NCI-H446 (cell line): ENCODE measurements around the gene TMEM30B.

Source experiments
- DNase-seq, 2 experiments: peaks; one replicate each; lab custom pipeline; 2025; lab: John Stamatoyannopoulos, UW

Gene TMEM30B

DNA sequence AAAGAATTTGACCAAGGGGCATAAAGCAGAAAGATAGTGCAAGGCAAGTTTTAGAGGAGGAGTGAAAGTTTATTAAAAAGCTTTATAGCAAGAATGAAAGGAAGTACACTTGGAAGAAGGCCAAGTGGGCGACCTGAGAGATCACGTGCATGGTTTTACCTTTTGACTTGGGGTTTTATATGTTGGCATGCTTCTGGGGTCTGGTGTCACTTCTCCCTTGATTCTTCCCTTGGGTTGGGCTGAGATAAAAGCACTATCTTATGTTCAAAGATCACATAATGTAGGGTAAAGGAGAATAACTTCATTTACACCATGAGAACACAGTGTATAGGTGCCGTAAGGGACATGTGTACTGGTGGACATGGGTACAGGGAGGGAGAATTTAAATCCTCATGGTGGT lies 17.7 kb upstream of the TMEM30B start:
- DNase-seq, result no peak

DNA sequence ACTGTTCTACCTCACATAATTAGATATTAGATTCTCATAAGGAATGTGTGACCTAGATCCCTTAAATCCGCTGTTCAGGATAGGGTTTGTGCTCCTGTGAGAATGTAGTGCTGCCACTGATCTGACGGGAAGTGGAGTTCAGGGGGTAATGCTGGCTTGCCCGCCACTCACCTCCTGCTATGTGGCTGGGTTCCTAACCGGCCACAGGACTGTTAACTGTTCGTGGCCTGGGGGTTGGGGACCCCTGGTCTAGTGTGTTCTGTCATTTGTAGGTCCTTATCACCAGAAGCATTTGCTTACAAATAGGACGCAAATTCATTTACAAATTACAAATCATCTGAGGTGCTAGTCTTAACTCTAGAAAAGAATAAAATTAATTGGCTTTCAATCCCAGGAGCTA lies 16.4 kb upstream of the TMEM30B start:
- DNase-seq, result no peak

DNA sequence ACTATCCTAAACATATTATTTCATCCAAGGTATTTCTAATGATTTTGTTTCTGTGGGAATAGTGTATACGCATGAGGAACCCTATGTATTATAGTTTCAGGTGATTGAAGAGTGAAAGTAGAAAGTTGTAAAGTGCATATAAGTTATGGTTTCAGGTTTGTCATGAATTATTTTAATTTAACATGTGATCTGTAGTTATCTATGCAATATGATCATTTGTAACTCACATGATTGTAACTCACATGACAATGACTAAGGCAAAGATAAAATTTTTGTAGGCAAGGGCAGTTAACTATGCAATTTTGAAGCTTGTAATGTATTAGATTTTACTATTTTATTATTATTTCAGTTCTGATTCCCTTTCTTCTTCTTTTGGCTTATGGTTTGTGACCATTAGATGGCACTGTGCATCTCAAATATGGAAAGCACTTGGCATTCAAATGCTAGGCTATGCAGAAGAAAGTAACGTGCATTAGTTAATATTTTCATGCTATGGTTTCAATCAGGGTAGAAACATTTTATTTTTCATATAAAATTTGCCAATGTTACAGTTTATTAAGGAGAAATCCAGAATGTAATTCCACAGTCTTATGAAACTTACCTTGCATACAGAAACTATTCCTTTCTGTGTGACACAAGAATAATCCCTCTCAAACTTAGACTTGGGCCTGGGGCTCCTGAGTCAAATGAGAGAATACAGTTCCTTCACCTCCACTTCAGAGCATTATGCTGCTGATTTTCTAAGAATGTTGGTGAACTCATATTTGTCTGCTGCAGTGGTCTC lies 15.8 kb upstream of the TMEM30B start:
- peak; percentile 5 to 48 for DNase-seq

DNA sequence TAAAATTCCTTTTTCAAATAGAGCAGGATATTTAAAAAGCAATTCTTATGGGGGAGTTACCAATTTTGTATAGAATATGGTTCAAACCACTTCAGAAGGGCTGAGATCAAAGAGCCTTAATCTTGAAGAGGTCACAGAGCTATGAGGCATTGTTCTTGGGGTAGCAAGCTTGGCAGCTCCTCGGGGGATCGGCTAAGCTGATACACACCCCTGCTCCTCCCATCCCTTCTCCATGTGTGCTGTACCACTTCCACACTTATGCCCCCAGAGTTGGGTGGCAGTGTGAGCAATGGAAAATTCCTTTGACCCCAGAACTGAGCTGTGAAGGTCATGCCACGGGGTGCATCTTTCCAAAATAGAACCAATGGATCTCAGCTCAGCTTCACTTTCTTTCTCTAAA lies 15.0 kb upstream of the TMEM30B start:
- DNase-seq, result no peak

DNA sequence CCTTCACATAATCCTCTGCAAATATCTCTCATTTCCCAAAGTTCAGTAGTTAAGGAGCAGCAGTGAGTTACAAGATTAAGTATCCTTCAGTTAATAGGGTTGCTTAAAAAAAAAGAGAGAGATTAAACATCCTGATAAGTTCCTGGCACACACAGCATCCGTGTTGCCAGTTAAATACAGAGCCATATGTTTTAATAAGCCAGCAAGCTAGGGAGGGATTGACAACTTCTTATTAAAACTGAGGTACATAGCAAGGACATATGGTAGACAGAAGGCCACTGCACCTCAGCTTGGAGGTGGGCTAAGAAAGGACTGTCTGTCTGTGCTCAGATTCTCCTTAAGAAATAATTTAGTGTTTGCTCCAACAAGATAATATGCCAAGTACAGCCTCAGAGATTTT lies 9.6 kb upstream of the TMEM30B start:
- DNase-seq, result no peak

DNA sequence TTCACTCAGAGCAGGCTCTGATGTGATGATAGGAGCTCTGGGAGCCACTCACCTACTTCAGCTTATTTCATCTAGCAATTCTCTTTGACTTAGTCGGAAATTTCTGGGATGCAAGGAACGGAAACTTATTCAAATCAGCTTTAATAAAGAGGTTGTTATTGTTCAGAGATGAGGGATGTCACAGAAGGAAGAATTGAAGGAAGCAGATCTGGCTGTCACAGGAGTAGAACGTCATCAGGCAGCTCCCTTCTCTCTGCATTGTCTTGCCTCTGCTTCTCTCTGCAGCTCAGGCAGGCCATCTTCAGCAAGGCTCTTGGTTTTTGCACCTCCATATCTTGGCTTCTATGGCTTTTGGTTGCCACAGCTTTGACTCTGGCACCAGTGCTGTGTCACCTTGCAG lies 7.6 kb upstream of the TMEM30B start:
- DNase-seq, result no peak

DNA sequence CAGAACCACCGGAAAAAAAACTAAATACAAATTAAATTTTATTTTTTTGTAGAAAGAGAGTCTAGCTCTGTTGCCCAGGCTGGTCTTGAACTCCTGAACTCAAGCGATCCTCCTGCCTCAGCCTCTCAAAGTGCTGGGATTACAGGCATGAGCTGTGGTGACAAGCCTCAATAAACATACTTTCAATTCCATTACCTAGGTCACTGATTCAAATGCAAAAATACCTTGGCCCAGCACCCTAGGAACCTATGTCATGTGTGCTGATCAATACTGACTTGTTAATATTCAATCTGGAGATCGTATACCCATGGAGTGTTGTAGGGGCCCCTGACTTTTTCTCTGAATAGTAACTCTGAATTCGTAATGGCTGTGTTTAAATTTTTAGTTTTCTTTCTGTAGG lies 7.1 kb upstream of the TMEM30B start:
- DNase-seq, result no peak

DNA sequence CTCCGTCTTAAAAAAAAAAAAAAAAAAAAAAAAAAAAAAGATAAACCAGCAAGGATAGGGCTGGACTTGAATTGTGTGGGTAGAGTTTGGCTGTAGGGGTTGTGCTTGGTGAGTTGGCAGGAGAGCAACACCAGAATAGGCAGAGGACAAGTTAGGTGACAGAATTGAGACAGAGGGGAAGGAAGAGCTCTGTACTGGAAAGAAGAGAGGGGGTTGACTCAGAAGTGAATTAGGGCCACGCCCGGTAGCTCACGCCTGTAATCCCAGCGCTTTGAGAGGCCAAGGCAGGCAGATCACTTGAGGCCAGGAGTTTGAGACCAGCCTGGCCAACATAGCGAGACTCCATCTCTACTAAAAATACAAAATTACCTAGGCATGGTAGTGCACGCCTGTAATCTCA lies 6.1 kb upstream of the TMEM30B start:
- DNase-seq, result no peak

DNA sequence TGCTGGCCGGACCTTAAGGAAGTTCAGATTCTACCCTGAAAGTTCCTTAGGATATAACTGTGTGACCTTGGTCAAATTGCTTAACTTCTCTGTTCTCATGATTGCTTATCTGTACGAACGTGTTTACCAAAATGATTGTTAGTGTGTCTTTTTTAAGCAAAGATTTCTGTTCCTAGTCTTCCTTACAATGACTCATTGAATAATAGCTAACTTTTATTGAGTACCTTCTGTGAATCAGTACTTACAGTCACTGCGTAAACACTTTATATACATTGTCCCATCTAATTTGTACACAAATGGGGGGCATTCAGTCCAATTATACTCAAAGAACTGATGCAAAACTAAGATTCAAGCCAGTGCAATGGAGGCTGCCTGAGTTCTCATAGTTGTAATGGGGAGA lies 4.2 kb upstream of the TMEM30B start:
- no peak for DNase-seq

DNA sequence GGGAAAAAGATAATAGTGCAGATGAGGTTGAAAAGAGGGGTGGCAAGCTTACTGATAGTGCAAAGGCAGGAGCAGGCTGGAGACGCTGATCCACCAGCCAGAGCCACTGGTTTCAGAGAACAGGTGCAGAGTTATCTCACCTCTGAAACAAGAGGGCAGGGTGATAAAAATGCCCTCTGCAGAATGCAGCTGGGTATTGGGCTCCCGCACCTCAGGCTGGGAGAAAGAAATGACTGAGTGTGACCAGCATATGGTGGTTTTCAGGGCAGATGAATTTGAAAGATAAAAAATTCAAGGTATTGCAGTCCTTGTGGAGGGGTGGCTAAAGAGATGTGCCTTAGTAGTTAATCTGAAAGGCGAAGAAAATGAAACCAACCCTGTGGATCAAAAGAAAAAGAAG lies 2.9 kb upstream of the TMEM30B start:
- no peak for DNase-seq

DNA sequence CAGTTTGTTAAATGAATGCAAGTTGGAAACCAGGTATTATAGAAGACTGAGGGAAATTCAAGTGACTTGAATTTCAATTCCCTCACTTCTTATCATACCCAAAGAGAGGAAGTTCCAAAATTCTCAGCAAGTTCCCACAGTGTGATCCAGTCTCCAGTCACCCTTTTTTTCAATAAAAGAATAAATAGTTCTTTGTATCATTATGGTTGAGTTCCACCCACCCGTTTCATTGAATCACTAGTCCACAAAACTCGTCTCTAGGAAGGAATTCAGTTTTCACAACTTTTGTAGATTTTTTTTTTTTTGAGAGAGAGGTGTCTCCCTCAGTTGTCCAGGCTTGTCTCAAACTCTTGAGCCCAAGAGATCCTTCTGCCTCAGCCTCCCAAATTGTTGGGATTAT lies 1.6 kb upstream of the TMEM30B start:
- no peak for DNase-seq

DNA sequence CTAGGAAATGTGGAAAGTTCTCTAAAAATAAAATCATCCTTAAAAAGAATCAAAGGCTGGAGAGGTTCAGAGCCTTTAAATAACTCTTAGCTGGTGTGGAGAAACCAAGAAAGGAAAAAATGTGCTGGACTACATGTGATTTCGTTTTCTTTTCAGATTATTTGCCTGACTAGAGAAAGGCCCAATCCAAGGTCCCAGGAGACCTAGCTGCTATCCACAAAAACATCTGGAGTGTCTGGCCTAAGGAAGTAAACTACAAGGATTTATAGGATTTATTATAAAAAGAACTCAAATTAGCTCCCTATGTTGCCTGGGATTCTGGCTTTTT lies 774 bp upstream of the TMEM30B start:
- DNase-seq, result no peak

DNA sequence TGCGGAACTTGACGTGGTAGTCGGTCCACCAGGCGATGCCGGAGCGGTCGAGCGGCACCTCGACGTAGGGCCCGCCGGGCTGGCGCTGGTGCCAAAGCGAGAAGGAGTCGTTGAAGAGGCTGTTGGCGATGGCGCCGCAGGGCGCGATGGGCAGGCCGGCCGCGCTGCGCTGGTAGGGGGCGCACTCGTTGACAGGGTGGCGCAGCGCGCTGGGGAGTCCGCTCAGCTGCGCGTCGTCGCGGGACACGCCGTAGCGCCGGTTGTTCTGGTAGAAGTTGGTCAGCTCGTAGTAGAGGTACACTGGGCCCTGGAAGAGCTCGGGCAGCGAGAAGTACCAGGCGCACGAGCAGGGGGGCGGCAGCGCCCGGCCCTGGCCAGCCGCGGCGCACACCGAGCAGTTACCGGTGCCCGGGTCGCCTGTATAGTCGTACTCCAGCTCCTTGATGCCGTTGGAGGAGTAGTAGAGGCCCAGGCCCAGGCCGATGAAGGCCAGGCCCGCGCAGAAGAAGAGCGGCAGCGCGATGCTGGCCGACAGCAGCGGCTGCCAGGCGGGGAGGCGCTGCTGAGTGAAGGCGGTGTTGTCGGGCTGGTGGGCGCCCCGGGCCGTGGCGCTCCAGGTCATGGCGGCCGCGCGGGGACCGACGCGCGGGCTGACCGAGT lies 482 bp downstream of the TMEM30B start:
- no peak for DNase-seq

DNA sequence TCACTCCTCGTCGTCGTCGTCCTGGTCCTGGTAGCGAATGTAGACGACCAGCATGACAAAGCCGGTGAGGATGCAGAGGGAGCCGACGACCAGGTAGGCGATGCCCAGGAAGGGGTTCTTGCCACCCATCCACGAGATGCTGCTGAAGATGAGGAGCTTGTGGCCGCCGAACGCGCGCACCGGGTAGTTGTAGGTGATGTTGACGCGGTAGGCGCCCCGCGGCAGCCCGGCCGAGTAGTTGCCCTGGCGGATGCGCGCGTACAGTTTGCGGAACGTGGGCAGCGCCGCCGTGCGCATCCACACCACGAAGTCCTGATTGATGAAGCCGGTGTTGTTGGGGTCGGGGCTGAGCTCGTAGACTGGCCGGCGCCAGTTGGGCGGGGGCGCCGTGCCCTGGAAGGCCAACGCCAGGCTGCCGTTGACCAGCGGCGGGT lies 1.0 kb downstream of the TMEM30B start:
- no peak for DNase-seq

DNA sequence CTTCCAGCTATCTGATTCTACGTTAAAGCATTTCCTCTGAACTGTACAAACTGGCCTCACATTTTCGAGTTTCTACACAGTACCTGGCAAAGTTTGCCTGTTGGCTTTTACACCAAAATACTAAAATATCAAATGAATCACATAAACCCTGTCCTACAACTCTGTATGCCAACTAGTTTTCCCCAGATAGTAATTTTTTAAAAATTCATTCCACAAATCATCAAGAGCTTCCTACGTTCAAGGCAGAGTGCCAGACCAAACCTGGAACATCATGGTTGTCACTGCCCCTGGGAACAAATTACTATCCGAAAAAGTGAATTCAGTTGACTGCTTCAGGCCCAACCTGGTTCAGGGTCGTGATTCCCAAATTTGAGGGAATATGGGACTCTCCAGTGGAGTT lies 2.1 kb downstream of the TMEM30B start:
- no peak for DNase-seq

DNA sequence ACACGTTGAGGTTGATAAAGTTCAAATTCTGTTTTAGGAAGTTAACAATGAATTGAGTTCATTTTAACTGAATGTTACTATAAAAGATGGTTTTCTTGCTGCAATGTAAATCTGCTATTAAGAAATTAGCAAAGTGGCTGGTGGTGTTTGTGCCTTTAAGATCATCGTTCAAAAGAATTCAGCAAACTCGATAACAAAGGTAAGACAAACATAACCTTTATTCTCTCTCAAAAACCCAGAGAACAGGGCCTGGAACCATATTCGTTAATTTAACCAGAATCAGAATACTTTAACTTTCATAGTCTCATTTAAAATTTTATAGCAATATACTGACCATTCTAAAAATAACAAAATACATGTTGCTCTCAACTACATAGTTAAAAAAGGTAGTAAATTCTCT lies 3.4 kb downstream of the TMEM30B start:
- no peak for DNase-seq

DNA sequence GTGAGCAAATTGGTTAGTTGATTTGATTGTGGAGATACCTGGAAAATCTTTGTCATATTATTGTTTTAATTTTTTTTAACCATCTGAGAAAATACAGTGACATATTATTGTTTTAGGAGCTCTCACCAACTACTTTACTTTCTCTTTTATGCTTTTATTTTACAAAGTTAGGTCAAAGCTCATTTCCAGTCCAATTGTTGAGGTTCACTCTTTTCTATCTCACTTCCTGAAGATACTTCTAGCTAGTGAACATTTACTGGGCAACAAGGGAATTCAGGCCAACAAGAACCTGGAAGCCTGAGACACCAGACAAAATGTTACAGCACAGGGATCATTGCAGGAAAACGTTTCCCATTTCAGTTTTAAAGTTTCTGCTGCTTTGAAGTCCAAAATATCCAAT lies 3.9 kb downstream of the TMEM30B start:
- no peak for DNase-seq

DNA sequence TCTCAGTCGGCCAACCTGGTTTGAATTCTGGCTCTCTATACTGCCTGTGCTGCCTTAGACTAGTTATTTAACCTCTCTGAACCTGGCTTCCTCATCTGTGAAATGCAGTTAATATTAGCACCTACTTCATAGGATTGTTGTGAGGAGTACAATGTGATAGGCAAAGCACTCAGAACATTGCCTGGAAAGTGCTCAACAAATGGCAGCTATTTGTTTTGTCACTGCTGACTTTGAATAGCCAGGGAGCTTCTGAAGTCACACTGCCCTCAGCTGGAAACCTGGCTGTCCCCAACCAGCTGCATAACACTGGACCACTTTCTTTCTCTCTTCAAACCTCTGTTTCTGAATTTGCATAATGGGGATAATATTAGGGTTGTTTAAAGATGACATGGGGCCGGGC lies 9.6 kb downstream of the TMEM30B start:
- no peak for DNase-seq

DNA sequence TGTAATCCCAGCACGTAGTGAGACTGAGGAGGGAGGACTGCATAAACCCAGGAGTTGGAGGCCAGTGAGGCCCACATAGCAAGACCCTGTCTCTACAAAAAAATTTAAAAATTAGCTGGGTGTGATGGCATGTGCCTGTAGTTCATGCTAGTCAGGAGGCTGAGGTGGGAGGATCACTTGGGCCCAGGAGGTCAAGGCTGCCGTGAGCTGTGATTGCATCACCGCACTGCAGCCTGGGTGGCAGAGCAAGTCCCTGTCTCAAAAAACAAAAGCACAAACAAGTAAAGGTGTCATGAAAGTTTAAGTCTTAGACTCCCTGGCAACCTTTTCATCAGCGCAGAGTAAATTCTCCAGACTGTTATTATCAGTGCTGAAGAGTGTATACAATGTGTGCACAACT lies 10.4 kb downstream of the TMEM30B start:
- DNase-seq, result no peak

DNA sequence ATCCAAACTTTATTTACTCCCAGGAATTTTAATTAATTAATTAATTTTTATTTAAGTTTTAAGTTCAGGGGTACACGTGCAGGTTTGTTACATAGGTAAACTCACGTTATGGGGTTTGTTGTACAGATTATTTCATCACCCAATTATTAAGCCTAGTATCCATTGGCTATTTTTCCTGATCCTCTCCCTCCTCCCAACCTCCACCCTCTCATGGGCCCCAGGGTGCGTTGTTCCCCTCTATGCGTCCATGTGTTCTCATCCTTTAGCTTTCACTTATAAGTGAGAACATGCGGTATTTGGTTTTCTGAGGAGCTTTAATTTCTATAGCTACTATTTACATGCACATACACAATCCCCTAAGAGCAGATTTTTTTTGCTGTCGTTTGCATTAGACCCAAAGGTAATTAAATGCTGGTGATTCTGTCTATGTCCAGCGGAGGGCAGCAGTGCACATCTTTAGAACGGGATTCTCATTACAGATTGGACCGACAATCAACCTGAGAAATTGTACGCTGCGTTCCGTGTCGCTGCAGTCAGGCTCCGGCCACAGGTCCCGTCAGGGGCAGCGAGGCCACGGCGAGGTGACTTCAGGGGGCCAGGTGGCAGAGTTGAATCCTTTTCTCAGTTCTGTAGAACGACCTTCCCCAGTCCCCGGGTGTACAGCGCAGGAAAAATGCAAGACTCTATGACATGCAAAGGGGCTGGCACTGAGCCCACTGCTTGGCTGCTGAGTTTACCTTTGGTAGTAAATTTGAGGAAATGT lies 11.6 kb downstream of the TMEM30B start:
- peak; percentile 78 to 80 for DNase-seq

DNA sequence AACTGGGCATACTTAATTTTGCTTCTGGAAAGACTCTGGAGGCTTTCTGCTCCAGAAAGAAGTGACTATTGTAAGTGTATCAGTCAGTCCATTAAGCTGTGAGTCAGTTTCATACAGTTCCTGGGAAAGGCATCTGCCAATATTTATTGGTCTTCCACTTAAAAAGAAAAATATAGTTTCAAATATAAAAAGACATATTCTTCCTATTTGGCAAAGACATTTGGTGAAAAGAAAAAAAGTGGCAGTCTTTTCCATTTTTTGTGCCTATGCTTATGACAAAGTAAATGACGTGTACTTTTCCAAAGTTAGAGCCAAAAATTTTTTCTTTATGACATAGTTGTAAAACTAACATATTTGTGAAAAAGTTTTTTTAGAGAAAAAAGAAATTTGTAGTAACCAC lies 12.3 kb downstream of the TMEM30B start:
- no peak for DNase-seq

DNA sequence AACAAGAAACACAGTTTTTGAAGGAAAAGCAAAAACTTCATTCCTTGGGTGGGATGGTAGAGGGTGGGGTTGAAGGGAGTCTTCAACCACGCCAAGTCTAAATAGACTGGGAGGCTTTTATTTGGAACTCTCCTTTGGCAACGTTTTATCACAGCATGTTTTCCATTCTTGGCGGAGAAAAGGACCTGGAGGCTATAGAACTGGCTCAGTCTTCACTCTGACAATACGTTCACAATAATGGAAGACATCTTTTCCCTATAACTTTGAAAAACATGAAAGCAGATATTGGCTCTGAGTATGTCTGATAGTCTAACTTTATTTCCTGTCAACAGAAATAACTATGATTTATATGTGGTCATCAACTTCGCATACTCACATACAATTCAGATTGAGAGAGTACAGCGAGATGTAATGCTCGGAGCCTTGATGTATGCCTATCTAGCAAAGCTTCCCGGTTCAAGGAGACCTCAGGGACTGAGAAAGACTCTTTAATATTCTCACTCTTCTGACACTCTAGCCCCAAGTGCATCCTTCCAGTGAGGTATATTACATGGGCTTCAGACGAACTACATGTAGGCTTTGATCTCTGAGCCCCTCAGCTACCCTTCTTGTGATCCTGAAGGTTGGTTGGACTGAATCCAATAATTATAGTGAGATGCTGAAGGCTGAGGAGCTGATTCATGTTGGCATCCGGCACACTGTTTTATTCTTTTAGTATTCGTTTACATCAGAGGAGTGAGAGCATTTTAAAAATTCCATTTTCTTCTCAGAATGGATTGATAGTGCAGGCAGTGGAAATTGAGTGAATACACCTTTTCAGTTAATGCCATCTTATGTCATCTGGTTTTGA lies 14.0 kb downstream of the TMEM30B start:
- DNase-seq, result no peak
